ENCODE results near the gene PTGDS. TPM values are rescaled to one million over a fixed set of nuclear protein-coding genes. Genes with fewer than 3 reads are reported as not detected.

Gene PTGDS
- total RNA-seq, 2 donors from 2014 or later: 13.8 to 22.1 TPM

GRCh38 chr9:137009217-137009616 is 31.9 kb downstream of the PTGDS start:
- no peak overlapping the region for H3K4me3 ChIP-seq (ENCODE audit: low read length)
- no peaks in the 10 kb centered on the region for H3K9me3 ChIP-seq (ENCODE audit: control insufficient read depth, low read length)
- no peaks in the 10 kb centered on the region for H3K36me3 ChIP-seq (ENCODE audit: control insufficient read depth, insufficient read depth, low read length)
- Mint-ChIP-seq H3K9me3 (peaks cover 19% of the 10 kb centered on the region), H3K4me1 (no peaks in the 10 kb centered on the region), H3K27ac (no peak overlapping the region), H3K36me3 (ENCODE audit: low read depth) (no peaks in the 10 kb centered on the region), H3K27me3 (ENCODE audit: insufficient read depth) (peaks cover 3% of the 10 kb centered on the region), H3K4me3 (no peak overlapping the region)
- no peak overlapping the region for H3K9ac ChIP-seq (ENCODE audit: extremely low read depth, low read length, poor library complexity, severe bottlenecking)
- no peak for DNase-seq
- H3K4me1 ChIP-seq (ENCODE audit: control insufficient read depth, insufficient read depth, low read length): no peaks in the 10 kb centered on the region
- WGBS, 2 experiments (ENCODE audit: insufficient coverage in 1 of 2, insufficient read length in 1 of 2): 92 to 93% methylated on average over 2 to 18 of the region's 18 CpGs
- H3K27ac ChIP-seq (ENCODE audit: low read depth, low read length): no peak overlapping the region
- H3K27me3 ChIP-seq (ENCODE audit: control insufficient read depth, insufficient read depth, low read length, poor library complexity, severe bottlenecking): no peaks in the 10 kb centered on the region
- no peak for TF ChIP-seq CTCF (conservative IDR thresholded peaks at IDR 0.05)

GRCh38 chr9:137009938-137010732 is 32.8 kb downstream of the PTGDS start:
- no peaks in the 10 kb centered on the region for H3K36me3 Mint-ChIP-seq (ENCODE audit: low read depth)
- Histone ChIP-seq H3K9me3 (ENCODE audit: control insufficient read depth, low read length) (no peaks in the 10 kb centered on the region), H3K4me1 (ENCODE audit: control insufficient read depth, insufficient read depth, low read length) (no peaks in the 10 kb centered on the region), H3K36me3 (ENCODE audit: control insufficient read depth, insufficient read depth, low read length) (no peaks in the 10 kb centered on the region), H3K27ac (ENCODE audit: low read depth, low read length) (no peak overlapping the region), H3K9ac (ENCODE audit: extremely low read depth, low read length, poor library complexity, severe bottlenecking) (no peak overlapping the region), H3K4me3 (ENCODE audit: low read length) (no peak overlapping the region), H3K27me3 (ENCODE audit: control insufficient read depth, insufficient read depth, low read length, poor library complexity, severe bottlenecking) (no peaks in the 10 kb centered on the region)
- no peak for TF ChIP-seq CTCF (conservative IDR thresholded peaks at IDR 0.05)
- H3K4me1 Mint-ChIP-seq: no peaks in the 10 kb centered on the region
- 95 to 96% methylated on average over 25 to 49 of the region's 49 CpGs for WGBS, 2 experiments (ENCODE audit: insufficient coverage in 1 of 2, insufficient read length in 1 of 2)
- DNase-seq: no peak
- H3K27ac Mint-ChIP-seq: no peak overlapping the region
- no peak overlapping the region for H3K4me3 Mint-ChIP-seq
- peaks cover 10% of the 10 kb centered on the region for H3K9me3 Mint-ChIP-seq
- H3K27me3 Mint-ChIP-seq (ENCODE audit: insufficient read depth): no peaks in the 10 kb centered on the region

- Mint-ChIP-seq H3K9me3 (peaks cover 2% of the 10 kb centered on the region), H3K27me3 (ENCODE audit: insufficient read depth) (no peaks in the 10 kb centered on the region), H3K27ac (no peak overlapping the region), H3K36me3 (ENCODE audit: low read depth) (peaks cover 1% of the 10 kb centered on the region), H3K4me3 (no peak overlapping the region), H3K4me1 (no peaks in the 10 kb centered on the region)
- no peaks in the 10 kb centered on the region for H3K4me1 ChIP-seq (ENCODE audit: control insufficient read depth, insufficient read depth, low read length)
- no peak overlapping the region for H3K9ac ChIP-seq (ENCODE audit: extremely low read depth, low read length, poor library complexity, severe bottlenecking)
- no peaks in the 10 kb centered on the region for H3K9me3 ChIP-seq (ENCODE audit: control insufficient read depth, low read length)
- H3K27ac ChIP-seq (ENCODE audit: low read depth, low read length): no peak overlapping the region
- no peaks in the 10 kb centered on the region for H3K27me3 ChIP-seq (ENCODE audit: control insufficient read depth, insufficient read depth, low read length, poor library complexity, severe bottlenecking)
- no peak overlapping the region for H3K4me3 ChIP-seq (ENCODE audit: low read length)
- no peak for DNase-seq
- H3K36me3 ChIP-seq (ENCODE audit: control insufficient read depth, insufficient read depth, low read length): no peaks in the 10 kb centered on the region
- WGBS, 2 experiments (ENCODE audit: insufficient coverage in 1 of 2, insufficient read length in 1 of 2): 94 to 98% methylated on average over 20 to 24 of the region's 24 CpGs
- no peak for TF ChIP-seq CTCF (conservative IDR thresholded peaks at IDR 0.05)
Observed at GRCh38 chr9:137011156-137011555, 33.9 kb downstream of the PTGDS start.

Data from endodermal cell (in vitro differentiated cells).